SIG-M5 treated with dmso at 0.1 percent for 504 hours (cell line): Measurements from ENCODE around the gene SURF1.
"Not testable (repeated sequence)": the region's sequence is repeated elsewhere in the genome, so short reads cannot be mapped to it uniquely, and the experiment has no call there.

Source experiments
- DNase-seq: peaks from one replicate; lab custom pipeline; 2025; ENCODE audit not compliant: unreplicated experiment; lab: John Stamatoyannopoulos, UW

Gene SURF1

GRCh38 chr9:133327834-133328484, 28.3 kb downstream of the SURF1 start:
- DNase-seq = no peak

- not testable (repeated sequence) for DNase-seq
Measured at GRCh38 chr9:133327021-133327420, 29.3 kb downstream of the SURF1 start.

GRCh38 chr9:133323991-133324703, 32.1 kb downstream of the SURF1 start:
- no peak for DNase-seq

- no peak for DNase-seq
Measured at GRCh38 chr9:133323211-133323610, 33.1 kb downstream of the SURF1 start.

GRCh38 chr9:133322701-133323100, 33.6 kb downstream of the SURF1 start:
- DNase-seq = no peak

- DNase-seq = no peak
Measured at GRCh38 chr9:133321411-133321935, 34.8 kb downstream of the SURF1 start.

- DNase-seq = no peak
Measured at GRCh38 chr9:133320421-133320881, 35.8 kb downstream of the SURF1 start.

GRCh38 chr9:133317551-133317950, 38.7 kb downstream of the SURF1 start:
- DNase-seq = not testable (repeated sequence)

- no peak for DNase-seq
Measured at GRCh38 chr9:133315997-133316396, 40.3 kb downstream of the SURF1 start.

GRCh38 chr9:133309608-133310007, 46.7 kb downstream of the SURF1 start:
- DNase-seq = no peak

- no peak for DNase-seq
Measured at GRCh38 chr9:133307301-133307700, 49.0 kb downstream of the SURF1 start.

- DNase-seq = no peak
Measured at GRCh38 chr9:133306242-133307204, 49.8 kb downstream of the SURF1 start.

GRCh38 chr9:133305731-133306130, 50.6 kb downstream of the SURF1 start:
- DNase-seq = no peak

GRCh38 chr9:133304477-133305377, 51.6 kb downstream of the SURF1 start:
- DNase-seq = no peak

- no peak for DNase-seq
Measured at GRCh38 chr9:133304158-133304470, 52.2 kb downstream of the SURF1 start.

- DNase-seq = no peak
Measured at GRCh38 chr9:133303266-133304157, 52.8 kb downstream of the SURF1 start.
